Measurements from ENCODE around the gene UBAC1.

Gene UBAC1

DNA sequence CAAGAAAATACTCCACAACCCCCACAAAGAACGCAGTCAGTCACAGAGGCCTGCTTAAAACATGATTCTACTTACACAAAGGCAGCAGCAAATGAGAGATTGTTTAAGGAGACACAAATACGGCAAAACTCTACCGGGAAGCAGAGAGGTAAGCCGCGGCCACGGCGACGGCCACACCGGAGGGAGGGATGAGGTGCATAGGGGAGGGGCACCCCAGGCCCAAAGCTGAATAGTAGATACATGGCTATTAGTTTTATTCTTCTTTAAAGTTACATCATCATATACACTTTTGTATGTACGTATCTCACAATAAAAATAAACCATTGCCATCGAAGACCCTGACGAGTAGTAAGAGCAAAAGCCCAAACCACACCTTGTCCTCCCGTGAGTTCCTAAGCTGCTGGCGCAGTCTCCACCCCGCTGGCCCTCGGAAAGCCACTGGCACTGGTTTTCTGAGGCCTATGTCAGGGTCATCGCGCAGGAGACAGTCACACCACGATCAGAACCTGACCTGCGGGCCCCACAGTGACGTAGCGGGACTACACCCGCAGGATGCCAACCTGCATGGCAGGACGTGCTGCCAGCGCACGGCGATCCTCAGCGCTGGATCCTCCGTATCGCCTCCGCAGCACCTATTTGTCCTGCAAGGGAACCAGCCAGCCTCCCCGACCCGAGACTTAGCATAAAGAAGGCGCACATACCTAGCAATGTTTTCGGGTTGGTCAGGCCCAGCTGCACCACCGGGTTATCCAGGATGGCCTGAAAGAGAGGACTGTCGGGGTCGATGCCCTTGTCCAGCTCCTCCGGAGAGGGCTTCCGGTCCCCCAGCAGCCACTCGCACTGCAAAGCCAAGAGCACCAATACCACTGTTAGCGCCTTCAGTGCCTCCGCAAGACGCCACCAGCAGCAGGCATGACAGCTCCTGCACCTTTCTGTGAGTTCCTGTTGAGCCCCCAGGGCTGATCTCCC lies 23.4 kb downstream of the UBAC1 start (continued):
- TF ChIP-seq, protein P1, sequence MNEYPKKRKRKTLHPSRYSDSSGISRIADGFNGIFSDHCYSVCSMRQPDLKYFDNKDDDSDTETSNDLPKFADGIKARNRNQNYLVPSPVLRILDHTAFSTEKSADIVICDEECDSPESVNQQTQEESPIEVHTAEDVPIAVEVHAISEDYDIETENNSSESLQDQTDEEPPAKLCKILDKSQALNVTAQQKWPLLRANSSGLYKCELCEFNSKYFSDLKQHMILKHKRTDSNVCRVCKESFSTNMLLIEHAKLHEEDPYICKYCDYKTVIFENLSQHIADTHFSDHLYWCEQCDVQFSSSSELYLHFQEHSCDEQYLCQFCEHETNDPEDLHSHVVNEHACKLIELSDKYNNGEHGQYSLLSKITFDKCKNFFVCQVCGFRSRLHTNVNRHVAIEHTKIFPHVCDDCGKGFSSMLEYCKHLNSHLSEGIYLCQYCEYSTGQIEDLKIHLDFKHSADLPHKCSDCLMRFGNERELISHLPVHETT (tag by site-specific recombination; IDR thresholded peaks at IDR 0.05) = no peak
- no peak for TF ChIP-seq ZNF600 (tag by site-specific recombination; IDR thresholded peaks at IDR 0.05)

DNA sequence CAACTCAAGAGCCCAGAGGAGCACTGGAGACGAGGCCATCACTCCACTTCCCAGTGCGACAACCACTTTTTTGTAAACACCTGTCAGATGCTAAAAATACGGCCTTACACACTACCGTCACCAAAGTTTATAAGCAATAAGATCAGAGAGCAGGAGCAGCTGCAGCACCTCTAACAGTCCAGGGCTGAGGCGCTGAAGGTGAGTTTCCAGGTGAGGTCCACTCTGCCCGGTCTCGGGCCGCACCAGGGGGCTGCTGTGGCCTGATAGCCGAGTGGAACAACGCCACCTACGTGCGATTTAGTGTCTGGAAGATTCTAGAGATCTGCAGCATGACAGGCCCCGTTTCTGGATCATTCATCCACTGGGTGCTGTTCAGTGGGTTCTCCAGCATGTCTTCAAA lies 28.1 kb downstream of the UBAC1 start:
- ChIA-PET CTCF (no interaction called here), POLR2A (no interaction called here)
- no peak overlapping the region for H3K27ac ChIP-seq (ENCODE audit: extremely low read depth, low read depth, low read length)
- H3K4me1 ChIP-seq (ENCODE audit: control insufficient read depth, insufficient read depth, low read length) = no peaks in the 10 kb centered on the region
- no peak overlapping the region for H3K4me3 ChIP-seq (ENCODE audit: low read depth, low read length)
- no peak for TF ChIP-seq PATZ1 (tag by site-specific recombination; IDR thresholded peaks at IDR 0.05)
- no peaks in the 10 kb centered on the region for H3K9me3 ChIP-seq (ENCODE audit: control insufficient read depth, insufficient read depth, low read depth, low read length)
- peaks cover 6 to 65% of the 10 kb centered on the region in 2 experiments; a peak in 2 of 3 replicates for H3K36me3 ChIP-seq (ENCODE audit: control insufficient read depth in 2 of 2, insufficient read depth in 1 of 2, low read length in 2 of 2)

DNA sequence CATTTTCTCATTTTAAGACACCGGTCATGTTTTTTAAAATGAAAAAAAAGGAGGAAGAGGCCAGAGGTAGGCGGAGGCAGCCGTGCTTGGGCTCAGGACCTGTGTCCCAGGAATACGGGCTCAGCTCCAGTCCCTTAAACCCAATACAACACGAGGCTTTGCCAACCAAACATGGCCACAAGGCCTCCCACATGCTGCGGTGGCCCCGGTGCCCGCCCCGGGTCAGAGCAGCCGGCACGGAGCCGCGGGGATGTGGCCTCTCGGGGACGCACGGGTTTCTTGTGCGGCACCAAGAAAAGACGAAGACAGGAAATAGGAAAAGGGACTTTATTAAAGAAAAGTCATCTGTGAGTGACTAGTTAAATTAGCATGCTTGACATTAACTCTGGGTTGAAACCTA lies 28.5 kb downstream of the UBAC1 start:
- no peak overlapping the region for H3K4me3 ChIP-seq (ENCODE audit: low read depth, low read length)
- H3K4me1 ChIP-seq (ENCODE audit: control insufficient read depth, insufficient read depth, low read length) = no peaks in the 10 kb centered on the region
- peaks cover 6 to 63% of the 10 kb centered on the region in 2 experiments; a peak in 2 of 3 replicates for H3K36me3 ChIP-seq (ENCODE audit: control insufficient read depth in 2 of 2, insufficient read depth in 1 of 2, low read length in 2 of 2)
- TF ChIP-seq GLIS1 (tag by site-specific recombination; IDR thresholded peaks at IDR 0.05) = no peak
- no peak for TF ChIP-seq ZSCAN16 (tag by site-specific recombination; IDR thresholded peaks at IDR 0.05)
- TF ChIP-seq, protein P2, sequence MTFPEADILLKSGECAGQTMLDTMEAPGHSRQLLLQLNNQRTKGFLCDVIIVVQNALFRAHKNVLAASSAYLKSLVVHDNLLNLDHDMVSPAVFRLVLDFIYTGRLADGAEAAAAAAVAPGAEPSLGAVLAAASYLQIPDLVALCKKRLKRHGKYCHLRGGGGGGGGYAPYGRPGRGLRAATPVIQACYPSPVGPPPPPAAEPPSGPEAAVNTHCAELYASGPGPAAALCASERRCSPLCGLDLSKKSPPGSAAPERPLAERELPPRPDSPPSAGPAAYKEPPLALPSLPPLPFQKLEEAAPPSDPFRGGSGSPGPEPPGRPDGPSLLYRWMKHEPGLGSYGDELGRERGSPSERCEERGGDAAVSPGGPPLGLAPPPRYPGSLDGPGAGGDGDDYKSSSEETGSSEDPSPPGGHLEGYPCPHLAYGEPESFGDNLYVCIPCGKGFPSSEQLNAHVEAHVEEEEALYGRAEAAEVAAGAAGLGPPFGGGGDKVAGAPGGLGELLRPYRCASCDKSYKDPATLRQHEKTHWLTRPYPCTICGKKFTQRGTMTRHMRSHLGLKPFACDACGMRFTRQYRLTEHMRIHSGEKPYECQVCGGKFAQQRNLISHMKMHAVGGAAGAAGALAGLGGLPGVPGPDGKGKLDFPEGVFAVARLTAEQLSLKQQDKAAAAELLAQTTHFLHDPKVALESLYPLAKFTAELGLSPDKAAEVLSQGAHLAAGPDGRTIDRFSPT (tag by site-specific recombination; IDR thresholded peaks at IDR 0.05) = no peak
- no peak for TF ChIP-seq ZNF501 (tag by site-specific recombination; IDR thresholded peaks at IDR 0.05)
- no peak for TF ChIP-seq ZXDB (tag by site-specific recombination; IDR thresholded peaks at IDR 0.05)
- no peak for TF ChIP-seq ZNF677 (tag by site-specific recombination; IDR thresholded peaks at IDR 0.05)
- no peak for TF ChIP-seq HOXA7 (CRISPR knock-in tag; IDR thresholded peaks at IDR 0.05; ENCODE audit: borderline replicate concordance)
- TF ChIP-seq ZNF416 (tag by site-specific recombination; IDR thresholded peaks at IDR 0.05) = no peak
- TF ChIP-seq, protein P3, sequence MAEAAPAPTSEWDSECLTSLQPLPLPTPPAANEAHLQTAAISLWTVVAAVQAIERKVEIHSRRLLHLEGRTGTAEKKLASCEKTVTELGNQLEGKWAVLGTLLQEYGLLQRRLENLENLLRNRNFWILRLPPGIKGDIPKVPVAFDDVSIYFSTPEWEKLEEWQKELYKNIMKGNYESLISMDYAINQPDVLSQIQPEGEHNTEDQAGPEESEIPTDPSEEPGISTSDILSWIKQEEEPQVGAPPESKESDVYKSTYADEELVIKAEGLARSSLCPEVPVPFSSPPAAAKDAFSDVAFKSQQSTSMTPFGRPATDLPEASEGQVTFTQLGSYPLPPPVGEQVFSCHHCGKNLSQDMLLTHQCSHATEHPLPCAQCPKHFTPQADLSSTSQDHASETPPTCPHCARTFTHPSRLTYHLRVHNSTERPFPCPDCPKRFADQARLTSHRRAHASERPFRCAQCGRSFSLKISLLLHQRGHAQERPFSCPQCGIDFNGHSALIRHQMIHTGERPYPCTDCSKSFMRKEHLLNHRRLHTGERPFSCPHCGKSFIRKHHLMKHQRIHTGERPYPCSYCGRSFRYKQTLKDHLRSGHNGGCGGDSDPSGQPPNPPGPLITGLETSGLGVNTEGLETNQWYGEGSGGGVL (tag by site-specific recombination; IDR thresholded peaks at IDR 0.05) = no peak
- TF ChIP-seq ZNF596 (tag by site-specific recombination; IDR thresholded peaks at IDR 0.05) = no peak
- no peak for TF ChIP-seq ZNF341 (tag by site-specific recombination; IDR thresholded peaks at IDR 0.05; ENCODE audit: low read depth)
- TF ChIP-seq ZNF266 (tag by site-specific recombination; IDR thresholded peaks at IDR 0.05; ENCODE audit: low read depth) = no peak
- no peak for TF ChIP-seq ZNF610 (tag by site-specific recombination; IDR thresholded peaks at IDR 0.05; ENCODE audit: borderline replicate concordance)
- no peak overlapping the region for H3K27ac ChIP-seq (ENCODE audit: extremely low read depth, low read depth, low read length)
- POLR2A ChIA-PET = no interaction called here
- H3K9me3 ChIP-seq (ENCODE audit: control insufficient read depth, insufficient read depth, low read depth, low read length) = no peaks in the 10 kb centered on the region
- CTCF ChIA-PET = no interaction called here
